ENCODE measurements around the gene BDNF.
"Not testable (repeated sequence)": the region's sequence is repeated elsewhere in the genome, so short reads cannot be mapped to it uniquely, and the experiment has no call there.

BDNF gene

DNA sequence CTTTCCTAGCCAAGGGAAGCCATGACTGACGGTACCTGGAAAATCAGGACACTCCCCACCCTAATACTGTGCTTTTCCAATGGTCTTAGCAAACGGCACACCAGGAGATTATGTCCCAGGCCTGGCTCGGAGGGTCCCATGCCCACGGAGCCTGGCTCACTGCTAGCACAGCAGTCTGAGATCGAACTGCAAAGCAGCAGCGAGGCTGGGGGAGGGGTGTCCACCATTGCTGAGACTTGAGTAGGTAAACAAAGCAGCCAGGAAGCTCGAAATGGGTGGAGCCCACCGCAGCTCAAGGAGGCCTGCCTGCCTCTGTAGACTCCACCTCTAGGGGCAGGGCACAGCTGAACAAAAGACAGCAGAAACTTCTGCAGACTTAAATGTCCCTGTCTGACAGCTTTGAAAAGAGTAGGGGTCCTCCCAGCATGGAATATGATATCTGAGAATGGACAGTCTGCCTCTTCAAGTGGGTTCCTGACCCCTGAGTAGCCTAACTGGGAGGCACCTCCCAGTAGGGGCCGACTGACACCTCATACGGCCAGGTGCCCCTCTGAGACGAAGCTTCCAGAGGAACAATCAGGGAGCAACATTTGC, 34.6 kb downstream of the BDNF start:
- not testable (repeated sequence) for DNase-seq

DNA sequence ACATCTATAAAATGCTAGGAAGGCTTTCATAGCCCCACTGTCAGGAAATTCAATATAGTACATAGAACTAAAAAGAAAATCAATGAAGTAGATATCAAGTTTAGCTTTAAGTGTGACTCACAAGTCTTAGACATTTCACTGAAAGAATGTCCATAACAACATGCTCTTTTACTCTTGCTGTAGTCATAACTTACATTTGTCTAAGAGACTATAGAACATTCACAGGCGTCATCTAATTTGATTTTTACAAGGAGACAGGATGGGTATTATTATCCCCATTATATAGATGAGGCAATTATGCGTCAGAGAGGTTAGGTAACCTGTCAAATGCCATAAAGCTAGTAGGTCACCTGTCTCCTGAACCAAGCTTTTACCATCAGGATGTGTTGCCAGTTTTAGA, 36.9 kb downstream of the BDNF start:
- no peak for DNase-seq

DNA sequence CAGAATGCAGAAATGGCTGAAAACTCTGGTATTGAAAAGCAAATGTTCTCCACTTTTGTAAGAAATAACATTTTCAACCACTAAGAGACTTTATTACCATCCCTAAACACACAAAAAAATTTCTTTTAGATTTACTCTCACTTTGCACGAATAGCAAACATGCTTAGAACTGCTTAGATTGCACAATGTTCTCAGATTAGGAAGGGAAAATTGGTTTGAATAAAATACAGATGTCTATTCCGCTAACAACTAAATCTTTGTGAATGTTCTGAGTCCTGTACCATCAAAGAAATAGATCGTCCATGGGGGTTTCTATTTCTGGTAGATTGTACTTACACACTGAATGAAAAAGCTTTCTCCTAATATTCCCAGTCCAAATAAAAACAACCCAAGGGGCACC, 40.1 kb downstream of the BDNF start:
- DNase-seq: no peak

DNA sequence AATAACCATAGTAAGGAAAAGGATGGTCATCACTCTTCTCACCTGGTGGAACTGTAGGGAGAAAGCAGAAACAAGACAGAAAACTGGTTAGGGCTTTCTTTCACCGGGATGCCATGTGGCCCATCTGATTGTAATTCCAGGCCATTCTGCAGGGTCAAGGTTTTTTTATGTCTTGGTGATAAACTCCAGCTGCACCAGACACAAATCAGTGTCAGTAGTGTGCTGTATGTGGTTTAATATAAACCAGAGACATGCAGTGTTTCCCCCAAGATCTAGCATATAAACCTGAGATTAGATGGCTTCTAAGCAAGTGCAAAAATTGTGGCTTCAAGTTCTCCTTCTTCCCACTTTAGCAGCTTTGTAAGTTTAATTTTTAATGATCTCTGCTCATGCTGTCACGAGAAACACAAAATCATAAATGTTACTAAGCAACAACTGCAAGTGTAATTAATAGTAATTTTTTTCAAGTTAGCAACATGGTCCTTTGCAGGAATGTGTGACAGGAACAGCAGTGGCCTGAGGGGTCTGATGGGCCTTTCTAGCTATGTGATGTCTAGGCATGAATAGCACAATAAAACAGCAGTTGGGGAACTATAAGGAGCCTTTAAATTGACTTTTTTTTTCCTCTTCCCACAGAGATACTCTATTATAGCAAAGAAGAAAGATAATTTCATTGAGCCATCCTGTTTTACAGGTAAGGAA, 41.6 kb downstream of the BDNF start:
- DNase-seq: no peak

DNA sequence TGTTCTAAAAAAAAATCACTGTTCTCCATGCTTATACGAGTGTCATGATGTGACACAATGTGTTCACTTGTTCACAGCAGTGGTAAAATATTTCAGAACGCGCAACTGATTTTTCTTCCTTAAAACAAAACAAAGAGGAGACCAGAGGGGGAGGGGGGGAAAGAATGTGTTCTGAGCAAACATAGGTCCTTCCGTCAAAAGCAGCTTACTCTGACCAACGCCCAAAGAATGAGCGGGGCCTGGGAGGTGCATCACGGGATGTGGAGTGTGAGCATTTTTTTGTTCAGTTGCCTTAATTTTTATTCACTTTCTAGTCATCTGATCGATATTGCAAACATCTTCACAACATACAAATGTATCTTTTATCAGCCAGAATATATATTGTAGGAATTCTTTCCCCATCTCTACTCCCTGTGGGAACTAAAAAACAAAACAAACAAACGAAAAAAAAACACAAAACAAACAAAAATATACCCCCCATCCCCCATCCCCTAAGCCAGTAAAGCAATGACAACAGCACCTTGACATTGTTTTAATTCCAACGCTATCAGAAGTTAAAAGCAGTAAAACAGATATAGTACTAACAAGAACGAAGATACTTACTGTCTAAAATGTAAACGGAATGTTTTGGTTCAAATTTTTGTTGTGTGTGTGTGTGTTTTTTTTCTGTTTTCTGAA, 43.3 kb downstream of the BDNF start:
- no peak for DNase-seq

DNA sequence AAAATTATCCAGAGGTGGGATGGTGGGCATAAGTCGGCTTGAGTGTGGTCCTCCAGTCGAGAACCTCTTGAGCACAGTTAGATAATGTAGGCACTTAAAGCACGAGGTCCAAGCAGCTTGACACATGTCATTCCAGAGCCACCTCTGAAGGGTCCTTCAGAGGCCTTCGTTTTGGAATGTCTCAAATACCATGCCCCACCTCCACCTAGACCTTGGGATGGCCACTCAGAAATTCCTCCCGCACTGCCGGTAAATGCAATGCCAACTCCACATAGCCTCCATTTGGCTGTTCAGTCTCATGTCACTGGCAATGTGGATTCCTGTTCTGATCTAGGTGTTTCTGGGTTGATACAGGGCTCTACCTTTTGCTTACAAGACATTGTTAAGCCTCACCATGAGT, 43.9 kb downstream of the BDNF start:
- no peak for DNase-seq

DNA sequence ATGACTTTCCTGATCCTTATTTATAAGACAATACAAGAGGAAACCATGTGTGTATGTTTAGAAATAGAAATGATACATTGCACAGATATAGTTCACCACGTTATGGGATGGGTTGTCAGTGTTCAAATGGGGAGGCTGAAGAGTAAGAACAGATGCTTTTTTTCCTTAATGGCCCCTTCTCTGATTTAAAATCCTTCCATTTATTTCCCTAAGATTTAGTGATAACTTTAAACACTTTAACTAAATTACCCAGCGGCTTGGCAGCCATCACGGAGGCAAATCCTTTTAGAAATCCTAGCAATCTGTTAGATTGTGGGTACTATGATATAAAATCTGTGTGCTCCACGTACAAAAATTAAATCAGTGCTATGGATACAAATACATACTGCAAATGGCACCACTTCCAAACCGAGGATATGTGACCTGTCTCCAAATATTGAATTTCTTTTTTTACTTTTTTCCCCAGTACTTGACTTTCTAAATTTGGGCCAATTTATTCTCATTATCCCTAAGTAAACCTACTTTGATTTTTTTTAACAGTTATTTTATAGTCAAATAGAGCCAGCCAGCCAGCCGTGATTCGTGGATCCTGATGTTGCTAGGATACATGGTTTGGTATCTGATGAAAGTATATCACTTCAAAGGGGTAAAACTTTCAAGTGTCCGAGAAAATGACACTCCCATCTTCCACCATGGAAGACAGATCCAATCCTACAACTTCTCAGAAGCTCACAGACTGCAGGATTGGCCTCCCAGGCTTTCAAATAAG, 46.1 kb downstream of the BDNF start:
- DNase-seq: no peak

DNA sequence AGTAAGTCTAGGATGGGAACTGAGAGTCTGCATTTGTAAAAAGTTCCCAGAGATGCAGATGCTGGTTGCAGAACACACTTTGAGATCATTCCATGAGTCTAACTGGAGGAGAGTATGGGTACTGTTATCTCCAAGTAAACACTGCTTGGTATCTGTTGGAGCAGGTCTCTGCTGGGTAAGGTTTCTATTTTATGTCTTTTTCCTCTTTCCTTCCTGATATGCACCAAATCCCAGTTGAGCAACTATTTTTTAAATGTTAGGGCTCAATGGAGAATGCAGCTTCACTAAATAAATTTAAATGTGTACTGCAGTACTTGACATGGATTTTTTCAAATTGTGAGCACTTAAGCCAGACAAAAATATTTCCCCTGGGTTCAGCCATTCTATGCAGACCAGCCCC, 48.5 kb downstream of the BDNF start:
- no peak for DNase-seq

DNA sequence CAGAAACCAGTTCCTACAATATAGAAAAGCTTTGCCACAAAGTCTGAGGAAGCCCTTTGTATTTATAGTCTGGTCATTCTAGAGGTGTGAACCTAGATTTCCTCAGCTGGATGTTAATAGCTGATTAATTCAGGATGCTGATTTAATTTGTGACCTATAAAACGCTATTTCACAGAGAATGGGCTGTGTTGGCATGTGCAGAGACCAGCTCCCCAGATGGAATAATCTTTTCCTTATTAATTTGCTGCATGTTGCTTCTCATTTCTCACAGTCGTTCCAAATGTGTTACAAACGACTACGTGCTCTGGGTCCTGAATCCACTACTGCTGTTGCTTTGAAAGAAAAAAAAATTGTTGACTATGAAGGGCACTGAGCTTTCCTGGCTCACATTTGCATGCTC, 49.3 kb downstream of the BDNF start:
- DNase-seq: no peak

DNA sequence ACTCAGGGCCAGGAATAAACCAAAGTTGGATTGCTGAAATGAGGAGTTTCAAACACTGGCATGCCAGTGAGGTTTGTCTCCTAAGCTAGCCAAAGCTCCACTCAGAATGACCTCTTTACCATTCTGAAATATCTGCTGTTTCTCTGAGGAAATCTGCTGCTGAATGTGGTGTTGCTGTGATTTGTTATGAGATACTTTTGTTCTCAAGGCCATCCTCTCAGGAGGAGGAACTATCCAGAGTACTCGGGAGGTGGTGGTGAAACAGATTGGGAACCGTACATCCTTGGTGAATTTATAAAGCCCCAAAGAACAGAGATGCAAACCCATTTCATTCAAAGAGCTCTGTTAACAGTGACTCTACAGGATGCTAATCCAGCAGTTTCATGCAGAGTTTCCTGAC, 50.5 kb downstream of the BDNF start:
- DNase-seq: no peak

DNA sequence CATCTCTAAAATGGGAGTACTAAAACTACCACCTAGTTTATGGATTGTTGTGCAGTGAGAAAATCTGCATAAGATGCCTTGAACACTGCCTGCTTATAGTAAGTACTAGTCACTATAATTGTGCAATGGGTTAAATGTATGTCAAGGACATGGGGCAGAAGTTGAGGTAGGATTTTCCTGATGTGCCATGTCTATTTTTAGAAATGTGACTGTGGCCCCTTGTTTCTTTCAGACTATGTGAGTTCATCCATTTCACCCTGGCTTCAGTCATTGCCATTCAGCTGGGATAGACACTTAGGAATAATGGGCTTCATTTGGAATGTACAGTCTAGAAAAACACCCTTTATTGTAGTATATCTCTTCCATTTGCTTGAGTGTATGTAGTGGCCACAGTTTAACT, 51.4 kb downstream of the BDNF start:
- DNase-seq: no peak

DNA sequence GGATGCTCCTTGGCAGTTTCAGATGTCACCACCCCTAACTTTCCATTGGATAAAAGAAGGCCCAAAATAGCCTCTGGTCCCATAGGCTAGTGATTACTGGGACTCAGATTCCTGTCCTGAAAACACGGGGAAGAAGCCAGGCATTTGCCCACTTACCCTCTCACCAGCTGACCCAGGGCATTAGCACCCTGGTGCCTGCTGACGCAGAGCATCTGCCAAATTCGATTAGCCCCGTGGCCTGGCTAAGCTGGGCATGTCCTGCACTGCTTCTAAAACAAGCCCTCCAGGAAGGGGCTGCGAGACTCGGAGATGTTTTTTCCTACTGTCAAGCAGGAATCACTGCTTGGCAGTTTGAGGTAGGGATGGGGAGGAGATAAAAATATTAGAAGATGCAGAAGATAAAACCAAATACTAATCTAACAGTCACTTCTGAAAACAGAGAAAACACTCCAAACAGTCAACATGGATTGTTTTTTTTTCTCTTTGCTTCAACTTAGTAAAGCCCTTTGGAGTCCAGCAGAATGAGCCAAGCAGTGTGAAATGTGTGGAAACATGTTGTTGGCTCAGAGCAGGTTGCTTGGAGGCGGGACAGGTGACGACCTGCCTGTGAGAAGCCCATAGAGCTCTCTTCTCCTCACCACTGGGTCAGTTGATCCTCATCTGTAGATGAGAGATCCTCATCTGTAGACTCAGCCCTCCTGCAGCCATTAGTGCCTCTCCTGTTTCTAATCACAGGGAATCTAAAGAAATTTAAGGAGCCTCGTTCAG, 54.0 kb downstream of the BDNF start:
- DNase-seq: no peak

DNA sequence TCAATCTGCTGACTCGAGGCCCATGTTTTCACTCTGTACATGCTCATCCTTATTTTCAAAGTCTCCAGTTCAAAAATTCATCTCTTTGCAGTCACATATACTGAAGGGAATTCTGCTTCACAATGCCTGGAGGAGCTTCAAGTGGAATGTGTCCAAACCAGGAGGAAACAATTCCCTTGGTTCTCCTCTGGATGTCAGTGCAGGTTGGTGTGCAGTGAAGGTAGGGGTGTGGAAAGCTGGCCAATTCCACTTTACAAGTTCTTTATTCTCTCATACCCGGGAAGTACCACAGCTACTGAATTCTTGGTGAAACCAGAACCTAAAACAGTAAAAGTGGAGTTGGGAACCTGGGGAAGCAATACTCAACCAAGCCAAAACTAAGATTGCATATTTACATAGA, 57.3 kb downstream of the BDNF start:
- no peak for DNase-seq

DNA sequence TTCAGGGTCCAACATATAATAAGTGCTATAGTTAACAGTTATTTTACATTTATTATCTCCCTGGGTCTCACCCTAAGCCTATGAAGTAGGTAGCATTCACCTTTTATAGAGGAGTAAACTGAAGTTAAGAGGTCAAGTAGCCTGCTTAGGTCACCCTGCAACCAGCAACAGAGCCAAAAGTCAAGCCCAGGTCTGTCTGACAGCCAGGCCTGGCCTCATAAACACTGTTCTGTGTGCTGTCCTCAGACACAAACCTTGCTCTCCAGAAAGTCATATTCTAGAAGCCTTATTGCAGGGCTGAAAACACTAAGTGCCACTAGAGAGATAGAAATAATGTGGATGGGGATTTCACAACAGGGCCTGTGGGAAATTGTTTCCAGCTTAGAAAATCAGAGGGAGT, 59.3 kb downstream of the BDNF start:
- DNase-seq: no peak

DNA sequence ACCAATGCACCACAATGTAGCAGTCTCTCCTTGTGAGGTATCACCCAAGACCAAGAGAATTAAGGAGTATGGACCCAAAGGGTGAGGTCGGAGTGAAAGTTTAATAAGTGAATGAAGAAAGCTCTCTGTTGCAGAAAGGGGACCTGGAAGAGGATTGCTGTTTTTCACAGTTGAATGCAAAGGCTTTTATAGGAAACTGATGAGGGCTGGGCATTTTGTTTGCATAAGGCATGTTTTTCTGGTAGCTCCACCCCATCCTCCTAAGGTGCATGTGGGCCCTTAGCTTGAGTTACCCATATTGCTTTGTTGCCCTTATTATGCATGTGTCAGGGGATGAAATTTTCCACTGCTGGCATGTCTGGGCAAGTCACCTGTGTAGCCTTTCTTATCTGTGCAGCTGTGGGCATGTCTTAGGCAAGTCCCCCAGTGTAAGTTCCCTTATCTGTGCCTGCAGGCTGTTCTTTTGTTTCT, 64.7 kb downstream of the BDNF start:
- no peak for DNase-seq

DNA sequence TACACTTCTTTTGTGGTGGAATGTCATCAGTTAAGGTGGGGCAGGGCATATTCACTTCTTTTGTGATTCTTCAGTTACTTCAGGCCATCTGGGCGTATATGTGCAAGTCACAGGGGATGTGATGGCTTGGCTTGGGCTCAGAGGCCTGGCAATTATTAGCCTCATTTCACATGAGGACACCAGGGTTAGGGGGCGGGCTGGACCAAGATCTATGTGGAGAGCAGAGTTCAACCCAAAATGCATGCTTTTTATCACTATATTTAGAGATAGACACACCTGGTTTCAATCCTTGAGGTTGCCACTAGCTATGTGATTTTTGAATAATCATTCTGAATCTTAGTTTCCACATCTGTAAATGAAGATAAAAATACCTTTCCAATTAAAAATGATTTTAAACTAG, 65.5 kb downstream of the BDNF start:
- not testable (repeated sequence) for DNase-seq

DNA sequence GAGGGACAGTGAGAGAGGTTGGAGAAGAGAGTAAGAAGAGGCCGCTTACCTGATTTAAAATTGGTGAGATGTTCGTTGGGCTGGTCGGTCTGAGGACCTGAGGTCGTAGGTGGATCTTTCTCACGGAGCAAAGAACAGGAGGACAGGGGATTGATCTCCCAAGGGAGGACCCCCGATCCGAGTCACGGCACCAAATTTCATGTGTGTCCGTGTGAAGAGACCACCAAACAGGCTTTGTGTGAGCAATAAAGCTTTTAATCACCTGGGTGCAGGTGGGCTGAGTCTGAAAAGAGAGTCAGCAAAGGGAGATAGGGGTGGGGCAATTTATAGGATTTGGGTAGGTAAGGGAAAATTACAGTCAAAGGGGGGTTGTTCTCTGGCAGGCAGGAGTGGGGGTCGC, 66.0 kb downstream of the BDNF start:
- DNase-seq: not testable (repeated sequence)

DNA sequence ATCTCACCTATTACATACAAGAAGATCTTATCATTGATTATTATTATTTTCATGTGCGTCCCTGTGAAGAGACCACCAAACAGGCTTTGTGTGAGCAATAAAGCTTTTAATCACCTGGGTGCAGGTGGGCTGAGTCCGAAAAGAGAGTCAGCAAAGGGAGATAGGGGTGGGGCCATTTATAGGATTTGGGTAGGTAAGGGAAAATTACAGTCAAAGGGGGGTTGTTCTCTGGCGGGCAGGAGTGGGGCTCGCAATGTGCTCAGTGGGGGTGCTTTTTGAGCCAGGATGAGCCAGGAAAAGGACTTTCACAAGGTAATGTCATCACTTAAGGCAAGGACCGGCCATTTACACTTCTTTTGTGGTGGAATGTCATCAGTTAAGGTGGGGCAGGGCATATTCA, 71.2 kb downstream of the BDNF start:
- DNase-seq: not testable (repeated sequence)

DNA sequence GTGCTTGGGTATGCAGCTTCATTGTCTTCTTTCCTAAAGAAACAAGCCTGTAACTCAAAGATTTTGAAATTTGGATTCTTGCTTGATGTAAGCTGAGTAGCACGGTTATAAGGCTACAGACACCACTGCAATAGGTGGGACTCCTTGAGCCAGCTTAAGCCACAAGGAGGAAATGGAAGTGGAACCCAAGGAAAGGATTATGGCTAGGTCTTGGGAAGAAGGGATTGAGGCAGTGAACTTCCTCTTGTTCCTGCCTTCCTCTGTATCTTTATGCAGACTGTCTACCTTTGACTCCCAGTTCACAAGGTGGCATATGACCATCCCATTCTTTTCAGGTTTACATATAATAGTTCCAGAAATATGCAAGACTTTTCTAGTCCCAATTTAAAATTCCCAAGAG, 72.3 kb downstream of the BDNF start:
- DNase-seq: no peak

DNA sequence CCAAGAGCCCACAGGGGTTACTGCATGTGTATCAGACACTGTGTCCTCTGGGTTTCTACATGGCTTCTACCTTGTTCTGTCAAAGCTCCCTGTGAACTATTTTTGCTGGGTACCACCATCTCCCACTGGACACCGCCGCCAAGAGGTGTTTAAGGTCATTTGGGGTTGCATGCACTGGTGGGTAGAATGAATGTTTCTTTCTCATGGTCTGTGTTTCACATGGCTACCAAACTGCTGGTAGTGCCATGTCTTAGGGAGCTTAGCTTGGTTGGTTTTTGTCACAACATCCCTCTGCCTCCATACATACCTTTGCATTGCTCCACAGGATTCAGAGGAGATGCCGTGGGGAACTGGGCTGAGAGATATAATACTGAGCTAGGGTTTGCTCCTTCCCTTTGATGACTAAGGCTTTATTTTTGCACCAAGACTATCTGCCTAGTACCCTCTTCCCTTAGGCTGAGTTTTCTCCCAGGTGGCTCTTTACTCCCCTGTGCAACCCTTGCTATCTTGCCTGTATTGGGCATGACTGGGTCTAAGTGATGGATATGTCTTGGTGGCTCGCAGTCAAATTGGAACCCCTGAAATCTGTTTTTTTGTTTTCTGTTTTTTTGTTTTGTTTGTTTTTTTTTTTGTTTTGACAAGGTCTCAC, 73.2 kb downstream of the BDNF start:
- no peak for DNase-seq

All from nucleus accumbens (tissue), 56 donors.